HG03469 (cell line): ENCODE data around the gene SDC1.
"Not testable (repeated sequence)": the region's sequence is repeated elsewhere in the genome, so short reads cannot be mapped to it uniquely, and the experiment has no call there.

Experiments
- ATAC-seq: cut with Tn5 transposase; IDR thresholded peaks from one replicate; pipeline ENCODE4 v1.9.1; 2021; ENCODE audit warnings: mild to moderate bottlenecking, moderate library complexity, moderate number of reproducible peaks; ENCODE audit not compliant: unreplicated experiment

SDC1 gene

GRCh38 chr2:20199633-20200270, 25.2 kb downstream of the SDC1 start:
- no peak for ATAC-seq

GRCh38 chr2:20198796-20199632, 25.9 kb downstream of the SDC1 start:
- ATAC-seq: no peak

- no peak for ATAC-seq
Measured at GRCh38 chr2:20198001-20198400, 26.9 kb downstream of the SDC1 start.

- ATAC-seq: no peak
Measured at GRCh38 chr2:20197192-20197591, 27.7 kb downstream of the SDC1 start.

GRCh38 chr2:20196657-20197161, 28.2 kb downstream of the SDC1 start:
- ATAC-seq: no peak

- no peak for ATAC-seq
Measured at GRCh38 chr2:20196053-20196656, 28.8 kb downstream of the SDC1 start.

- no peak for ATAC-seq
Measured at GRCh38 chr2:20195431-20196033, 29.4 kb downstream of the SDC1 start.

GRCh38 chr2:20195016-20195411, 29.9 kb downstream of the SDC1 start:
- not testable (repeated sequence) for ATAC-seq

- ATAC-seq: no peak
Measured at GRCh38 chr2:20194097-20195015, 30.6 kb downstream of the SDC1 start.

GRCh38 chr2:20193185-20193584, 31.7 kb downstream of the SDC1 start:
- ATAC-seq: no peak

- ATAC-seq: no peak
Measured at GRCh38 chr2:20192781-20193180, 32.1 kb downstream of the SDC1 start.

GRCh38 chr2:20191714-20192569, 33.0 kb downstream of the SDC1 start:
- ATAC-seq: no peak

- no peak for ATAC-seq
Measured at GRCh38 chr2:20190876-20191713, 33.8 kb downstream of the SDC1 start.

- ATAC-seq: no peak
Measured at GRCh38 chr2:20190170-20190569, 34.8 kb downstream of the SDC1 start.

- no peak for ATAC-seq
Measured at GRCh38 chr2:20189299-20189931, 35.5 kb downstream of the SDC1 start.

GRCh38 chr2:20188851-20189250, 36.1 kb downstream of the SDC1 start:
- ATAC-seq: no peak

GRCh38 chr2:20188201-20188600, 36.7 kb downstream of the SDC1 start:
- no peak for ATAC-seq

- no peak for ATAC-seq
Measured at GRCh38 chr2:20187331-20187730, 37.6 kb downstream of the SDC1 start.
